HCT116 (cell line): ENCODE results near the gene FAF2.
"Not testable (repeated sequence)": the region's sequence is repeated elsewhere in the genome, so short reads cannot be mapped to it uniquely, and the experiment has no call there.

ENCODE experiments used
- CTCF ChIP-seq, 3 experiments: fragments of 200-600 bp in 1 of 3; sonication (generic) in 1 of 3; IDR thresholded peaks in 2 of 3; conservative IDR thresholded peaks in 1 of 3; 2 replicates each; pipeline ENCODE4 v1.5.1; 2012 to 2017; ENCODE audit warnings: low read depth in 2 of 3, low read length in 2 of 3, antibody characterized with exemption in 1 of 3, borderline replicate concordance in 1 of 3, control low read depth in 1 of 3, mild to moderate bottlenecking in 1 of 3, mixed read lengths in 1 of 3, mixed run types in 1 of 3, moderate library complexity in 1 of 3; ENCODE audit not compliant: insufficient read depth in 1 of 3
- EZH2 ChIP-seq: fragments of 200-600 bp; sonication (generic); IDR thresholded peaks from 2 replicates; pipeline ENCODE4 v1.6.1; 2017; ENCODE audit warnings: antibody characterized with exemption, mixed run types
- MAX ChIP-seq: IDR thresholded peaks from 2 replicates; pipeline ENCODE4 v1.6.1; 2012
- POLR2A ChIP-seq: IDR thresholded peaks from 2 replicates; pipeline ENCODE4 v1.7.0; 2011; ENCODE audit warnings: borderline replicate concordance; ENCODE audit not compliant: insufficient read depth, insufficient read length; ENCODE audit errors: extremely low read depth
- POLR2AphosphoS5 ChIP-seq: IDR thresholded peaks from 2 replicates; pipeline ENCODE4 v1.6.1; 2011; ENCODE audit warnings: mild to moderate bottlenecking, low read depth, low read length, moderate library complexity
- REST ChIP-seq: IDR thresholded peaks from 2 replicates; pipeline ENCODE4 v1.6.1; 2012; ENCODE audit warnings: low read depth
- SIN3A ChIP-seq: IDR thresholded peaks from 2 replicates; pipeline ENCODE4 v1.6.1; 2012; ENCODE audit warnings: low read depth
- TCF7L2 ChIP-seq: IDR thresholded peaks from 2 replicates; pipeline ENCODE4 v1.7.0; 2011; ENCODE audit warnings: borderline replicate concordance, inconsistent platforms; ENCODE audit not compliant: insufficient read depth, insufficient read length; ENCODE audit errors: extremely low read depth

DNA sequence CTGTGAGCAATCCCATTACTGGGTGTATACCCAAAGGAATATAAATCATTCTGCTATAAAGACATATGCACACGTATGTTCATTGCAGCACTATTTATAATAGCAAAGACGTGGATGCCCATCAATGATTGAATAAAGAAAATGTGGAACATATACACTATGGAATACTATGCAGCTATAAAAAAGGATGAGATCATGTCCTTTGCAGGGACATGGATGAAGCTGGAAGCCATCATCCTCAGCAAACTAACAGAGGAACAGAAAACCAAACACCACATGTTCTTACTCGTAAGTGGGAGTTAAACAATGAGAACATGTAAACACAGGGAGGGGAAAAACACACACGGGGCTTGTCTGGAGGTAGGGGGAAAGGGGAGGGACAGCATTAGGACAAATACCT is 5.3 kb upstream of the FAF2 start:
- not testable (repeated sequence) for TF ChIP-seq EZH2; POLR2AphosphoS5; MAX; CTCF (IDR thresholded peaks at IDR 0.05 in 2 of 3, conservative IDR thresholded peaks at IDR 0.05 in 1 of 3; ENCODE audit: borderline replicate concordance in 1 of 3, insufficient read depth in 1 of 3, low read depth in 2 of 3, low read length in 2 of 3); POLR2A; TCF7L2; REST; SIN3A
